HepG2 (cell line): Measurements from ENCODE around the gene KRTCAP2. TPM values are rescaled to one million over a fixed set of nuclear protein-coding genes. Genes with fewer than 3 reads are reported as not detected.

Source experiments
- FOXA1 ChIP-seq, 2 experiments: fragments of 450-650 bp in 1 of 2; sonication (generic) in 1 of 2; formaldehyde crosslinking in 1 of 2; IDR thresholded peaks; 2 replicates each; pipeline versions ENCODE4 v1.4.0 to v1.6.1; 2016 to 2020; ENCODE audit warnings: missing genetic modification reagents in 1 of 2
- GRHL1 ChIP-seq: sonication (generic); formaldehyde crosslinking; conservative IDR thresholded peaks from 2 replicates; pipeline ENCODE4 v1.8.0; 2022; ENCODE audit warnings: missing genetic modification reagents
- HHEX ChIP-seq: IDR thresholded peaks from 2 replicates; pipeline ENCODE4 v1.6.1; 2016; ENCODE audit warnings: control low read depth
- HMGXB4 ChIP-seq, 2 experiments: sonication (generic) in 1 of 2; formaldehyde crosslinking in 1 of 2; IDR thresholded peaks; 2 replicates each; pipeline versions ENCODE4 v1.4.0 to v1.6.1; 2018 to 2020; ENCODE audit warnings: missing genetic modification reagents in 2 of 2, borderline replicate concordance in 1 of 2, low read depth in 1 of 2, mild to moderate bottlenecking in 1 of 2, missing biosample characterization in 1 of 2
- KDM5B ChIP-seq: sonication (generic); formaldehyde crosslinking; IDR thresholded peaks from 2 replicates; pipeline ENCODE4 v1.4.0; 2020; ENCODE audit warnings: missing genetic modification reagents, mild to moderate bottlenecking, borderline replicate concordance
- KLF12 ChIP-seq: sonication (generic); formaldehyde crosslinking; IDR thresholded peaks from 2 replicates; pipeline ENCODE4 v1.4.0; 2020; ENCODE audit warnings: missing genetic modification reagents, borderline replicate concordance
- KLF15 ChIP-seq: sonication (generic); formaldehyde crosslinking; IDR thresholded peaks from 2 replicates; pipeline ENCODE4 v1.8.1; 2023; ENCODE audit warnings: borderline replicate concordance, mild to moderate bottlenecking, inconsistent platforms, missing genetic modification reagents, mixed read lengths
- MED8 ChIP-seq: sonication (generic); formaldehyde crosslinking; IDR thresholded peaks from 2 replicates; pipeline ENCODE4 v1.8.1; 2023; ENCODE audit warnings: mild to moderate bottlenecking, missing genetic modification reagents; ENCODE audit not compliant: insufficient replicate concordance
- NR2F2 ChIP-seq: IDR thresholded peaks from 2 replicates; pipeline ENCODE4 v1.6.1; 2012; ENCODE audit warnings: low read depth, inconsistent platforms, borderline replicate concordance
- PHF20 ChIP-seq: sonication (generic); formaldehyde crosslinking; IDR thresholded peaks from 2 replicates; pipeline ENCODE4 v1.5.0; 2020; ENCODE audit warnings: mild to moderate bottlenecking, missing genetic modification reagents
- RFX1 ChIP-seq: fragments of 450-650 bp; IDR thresholded peaks from 2 replicates; pipeline ENCODE4 v1.6.1; 2017
- RNF219 ChIP-seq: sonication (generic); formaldehyde crosslinking; IDR thresholded peaks from 2 replicates; pipeline ENCODE4 v1.5.0; 2020; ENCODE audit warnings: mild to moderate bottlenecking, missing genetic modification reagents
- SMARCE1 ChIP-seq: fragments of 450-650 bp; IDR thresholded peaks from 2 replicates; pipeline ENCODE4 v1.6.1; 2017; ENCODE audit warnings: borderline replicate concordance
- SMC3 ChIP-seq: IDR thresholded peaks from 2 replicates; pipeline ENCODE4 v1.6.1; 2011; ENCODE audit warnings: low read length, improper control_type of control experiment
- ZBTB21 ChIP-seq: sonication (generic); formaldehyde crosslinking; IDR thresholded peaks from 2 replicates; pipeline ENCODE4 v1.4.0; 2020; ENCODE audit warnings: missing genetic modification reagents
- ZNF160 ChIP-seq: sonication (generic); formaldehyde crosslinking; IDR thresholded peaks from 2 replicates; pipeline ENCODE4 v1.8.0; 2022; ENCODE audit warnings: mild to moderate bottlenecking, inconsistent platforms, missing genetic modification reagents
- ZNF501 ChIP-seq: sonication (generic); formaldehyde crosslinking; IDR thresholded peaks from 2 replicates; pipeline ENCODE4 v1.5.1; 2020; ENCODE audit warnings: mild to moderate bottlenecking, moderate library complexity, missing genetic modification reagents
- ZNF546 ChIP-seq: sonication (generic); formaldehyde crosslinking; conservative IDR thresholded peaks from 2 replicates; pipeline ENCODE4 v1.8.1; 2023; ENCODE audit warnings: mild to moderate bottlenecking, missing genetic modification reagents
- ZNF773 ChIP-seq: sonication (generic); formaldehyde crosslinking; IDR thresholded peaks from 2 replicates; pipeline ENCODE4 v1.4.0; 2020; ENCODE audit warnings: missing genetic modification reagents, borderline replicate concordance
- ZNF777 ChIP-seq: sonication (generic); formaldehyde crosslinking; IDR thresholded peaks from 2 replicates; pipeline ENCODE4 v1.4.0; 2020; ENCODE audit warnings: missing genetic modification reagents
- ZNF883 ChIP-seq: sonication (generic); formaldehyde crosslinking; IDR thresholded peaks from 2 replicates; pipeline ENCODE4 v1.5.1; 2020; ENCODE audit warnings: mild to moderate bottlenecking, missing genetic modification reagents; ENCODE audit errors: not compliant biosample characterization
- ZSCAN30 ChIP-seq: sonication (generic); formaldehyde crosslinking; IDR thresholded peaks from 2 replicates; pipeline ENCODE4 v1.5.0; 2020; ENCODE audit warnings: mild to moderate bottlenecking, missing genetic modification reagents
- polyA plus RNA-seq, 8 experiments: library from polyadenylated mRNA; depleted of rRNA in 3 of 8; stranded (reverse) in 7 of 8; unstranded in 1 of 8; fragments of >200 nt; fragmentation: Illumina TruSeq in 4 of 8; extraction: Trizol in 4 of 8; gene quantifications; 2 replicates each; pipeline versions ENCODE4 v1.2.1 to v1.2.3, GENCODE V29; 2011 to 2016; ENCODE audit warnings: low read depth in 4 of 8, missing spikeins in 1 of 8, mixed read lengths in 1 of 8; ENCODE audit not compliant: insufficient read depth in 1 of 8
- total RNA-seq, 5 experiments: library from RNA; depleted of rRNA; stranded (reverse); fragments of >200 nt; fragmentation: Illumina TruSeq; extraction: Trizol; gene quantifications; 2 replicates each; pipeline ENCODE4 v1.2.3, GENCODE V29; 2016; ENCODE audit warnings: low read depth in 1 of 5
- TF ChIP-seq, protein P1 (sequence below): IDR thresholded peaks from 2 replicates; pipeline ENCODE4 v1.6.1; 2018; ENCODE audit warnings: missing genetic modification reagents, mild to moderate bottlenecking, missing compliant biosample characterization

KRTCAP2 gene
- total and polyA plus RNA-seq, 2 of the 13 experiments (the other 11 are each of a cell fraction or from before 2014, with no cell fraction given) = 77.3 to 79.4 TPM

DNA sequence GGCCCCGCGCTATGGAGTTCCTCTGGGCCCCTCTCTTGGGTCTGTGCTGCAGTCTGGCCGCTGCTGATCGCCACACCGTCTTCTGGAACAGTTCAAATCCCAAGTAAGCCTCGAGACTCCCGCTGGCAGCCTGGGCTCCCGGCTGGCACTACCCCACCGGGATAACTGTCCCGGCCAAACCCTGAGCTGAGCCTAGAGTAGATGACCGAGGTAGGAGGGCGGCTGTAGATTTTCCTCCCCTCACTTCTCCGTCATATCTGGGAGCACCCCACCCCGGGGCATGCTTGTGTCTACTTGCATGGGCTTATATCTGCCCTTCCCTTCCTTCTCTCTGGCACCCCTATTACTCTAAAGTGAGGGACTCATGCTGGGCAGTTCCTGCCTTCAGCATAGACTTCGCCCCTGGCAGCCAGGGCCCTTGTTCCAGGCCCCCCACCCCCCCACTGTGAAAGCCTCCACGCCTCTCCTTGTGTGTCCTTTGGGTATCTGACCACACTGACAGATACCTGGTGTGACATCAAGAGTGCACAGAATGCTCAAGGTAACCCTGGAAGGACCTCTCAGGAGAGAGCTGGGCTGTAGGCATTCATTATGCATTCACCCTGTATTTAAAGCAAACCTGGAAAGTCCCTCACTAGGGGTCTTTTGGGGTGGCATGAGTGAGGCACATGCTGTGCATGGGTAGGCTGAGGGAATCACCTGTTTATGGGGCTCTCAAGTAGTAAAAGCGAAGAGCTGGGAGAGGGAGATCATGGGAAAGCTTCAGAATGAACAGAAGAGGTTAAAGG, 44.9 kb downstream of the KRTCAP2 start (continued):
- TF ChIP-seq HMGXB4 (CRISPR knock-in tag; IDR thresholded peaks at IDR 0.05; ENCODE audit: borderline replicate concordance in 1 of 2, low read depth in 1 of 2) = no peak
- TF ChIP-seq ZNF546 (CRISPR knock-in tag) = no peak
- no peak for TF ChIP-seq ZNF501 (CRISPR knock-in tag)
- TF ChIP-seq, protein P1, sequence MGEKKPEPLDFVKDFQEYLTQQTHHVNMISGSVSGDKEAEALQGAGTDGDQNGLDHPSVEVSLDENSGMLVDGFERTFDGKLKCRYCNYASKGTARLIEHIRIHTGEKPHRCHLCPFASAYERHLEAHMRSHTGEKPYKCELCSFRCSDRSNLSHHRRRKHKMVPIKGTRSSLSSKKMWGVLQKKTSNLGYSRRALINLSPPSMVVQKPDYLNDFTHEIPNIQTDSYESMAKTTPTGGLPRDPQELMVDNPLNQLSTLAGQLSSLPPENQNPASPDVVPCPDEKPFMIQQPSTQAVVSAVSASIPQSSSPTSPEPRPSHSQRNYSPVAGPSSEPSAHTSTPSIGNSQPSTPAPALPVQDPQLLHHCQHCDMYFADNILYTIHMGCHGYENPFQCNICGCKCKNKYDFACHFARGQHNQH (CRISPR knock-in tag) = no peak; the same call in 1 of the 2 replicates
- no peak for TF ChIP-seq ZBTB21
- TF ChIP-seq NR2F2 = no peak
- TF ChIP-seq FOXA1 (IDR thresholded peaks at IDR 0.05) = no peak
- no peak for TF ChIP-seq FOXA1 (CRISPR knock-in tag; IDR thresholded peaks at IDR 0.05)
- 0 out of 2 replicates have a peak, but pooled peaks have one; percentile 19 for TF ChIP-seq ZSCAN30 (CRISPR knock-in tag)
- TF ChIP-seq GRHL1 (CRISPR knock-in tag) = no peak
- no peak for TF ChIP-seq ZNF773 (CRISPR knock-in tag)
- TF ChIP-seq HHEX (CRISPR knock-in tag) = no peak
- TF ChIP-seq ZNF160 (CRISPR knock-in tag) = no peak
- no peak for TF ChIP-seq PHF20 (CRISPR knock-in tag)
- no peak for TF ChIP-seq SMC3
- no peak for TF ChIP-seq SMARCE1
- TF ChIP-seq ZNF883 (CRISPR knock-in tag) = no peak
- TF ChIP-seq RNF219 (CRISPR knock-in tag) = peak; percentile 26; the same call in 1 of the 2 replicates
- TF ChIP-seq ZNF777 (CRISPR knock-in tag) = no peak
- TF ChIP-seq KLF12 (CRISPR knock-in tag) = 0 out of 2 replicates have a peak, but pooled peaks have one; percentile 2
- no peak for TF ChIP-seq KLF15
- peak; percentile 25 for TF ChIP-seq MED8 (CRISPR knock-in tag)
- TF ChIP-seq KDM5B (CRISPR knock-in tag) = peak; percentile 2; the same call in 1 of the 2 replicates
- no peak for TF ChIP-seq RFX1
